ENCODE data around the gene SLC9A1.

The SLC9A1 gene

GRCh38 chr1:27074175-27074780 lies 80.6 kb downstream of the SLC9A1 start:
- no peak for DNase-seq (ENCODE audit: low spot score)

GRCh38 chr1:27071049-27071416 lies 83.9 kb downstream of the SLC9A1 start:
- DNase-seq (ENCODE audit: low spot score) = peak; percentile 67

GRCh38 chr1:27070390-27071048 lies 84.4 kb downstream of the SLC9A1 start:
- DNase-seq (ENCODE audit: low spot score) = no peak

GRCh38 chr1:27068922-27069321 lies 86.0 kb downstream of the SLC9A1 start:
- DNase-seq (ENCODE audit: low spot score) = no peak

GRCh38 chr1:27065999-27066630 lies 88.8 kb downstream of the SLC9A1 start:
- no peak for DNase-seq (ENCODE audit: low spot score)

- DNase-seq (ENCODE audit: low spot score) = no peak
These were observed 94.0 kb downstream of the SLC9A1 start for GRCh38 chr1:27060891-27061290.

- DNase-seq (ENCODE audit: low spot score) = no peak
These were observed 95.8 kb downstream of the SLC9A1 start for GRCh38 chr1:27058966-27059669.

- DNase-seq (ENCODE audit: low spot score) = no peak
These were observed 96.9 kb downstream of the SLC9A1 start for GRCh38 chr1:27057801-27058625.

- DNase-seq (ENCODE audit: low spot score) = no peak
These were observed 97.5 kb downstream of the SLC9A1 start for GRCh38 chr1:27057389-27057788.

- DNase-seq (ENCODE audit: low spot score) = no peak
These were observed 100.8 kb downstream of the SLC9A1 start for GRCh38 chr1:27053977-27054753.

- no peak for DNase-seq (ENCODE audit: low spot score)
These were observed 102.4 kb downstream of the SLC9A1 start for GRCh38 chr1:27052527-27052926.

GRCh38 chr1:27049607-27050006 lies 105.3 kb downstream of the SLC9A1 start:
- DNase-seq (ENCODE audit: low spot score) = no peak

- DNase-seq (ENCODE audit: low spot score) = no peak
These were observed 105.8 kb downstream of the SLC9A1 start for GRCh38 chr1:27049100-27049499.
